PFSK-1 (cell line): ENCODE data around the gene COL24A1.

Experiments used
- FOXP2 ChIP-seq: optimal IDR thresholded peaks from 2 replicates; pipeline ENCODE3; 2011; ENCODE audit warnings: borderline replicate concordance, control low read depth, inconsistent platforms; ENCODE audit not compliant: insufficient read depth; ENCODE audit errors: extremely low read length, extremely low read depth
- POLR2AphosphoS5 ChIP-seq: IDR thresholded peaks from 2 replicates; pipeline ENCODE4 v1.6.1; 2012; ENCODE audit warnings: low read depth, mild to moderate bottlenecking, control low read depth, low read length, moderate library complexity
- SIN3A ChIP-seq: IDR thresholded peaks from 2 replicates; pipeline ENCODE4 v1.6.1; 2012; ENCODE audit warnings: mild to moderate bottlenecking, low read length, moderate library complexity, borderline replicate concordance; ENCODE audit not compliant: insufficient read depth
- TAF1 ChIP-seq: IDR thresholded peaks from 2 replicates; pipeline ENCODE4 v1.6.1; 2012; ENCODE audit warnings: low read length, control low read depth, borderline replicate concordance; ENCODE audit not compliant: insufficient read depth
- TF ChIP-seq, protein P1 (sequence below), 2 experiments: IDR thresholded peaks; 2 replicates each; pipeline versions ENCODE4 v1.6.1 to v1.8.0; 2011 to 2012; ENCODE audit warnings: low read depth in 2 of 2, low read length in 2 of 2, control low read depth in 1 of 2, inconsistent platforms in 1 of 2, mild to moderate bottlenecking in 1 of 2, moderate library complexity in 1 of 2; ENCODE audit not compliant: insufficient read depth in 1 of 2

Gene COL24A1

GRCh38 chr1:86035101-86035500 is 121.5 kb downstream of the COL24A1 start:
- TF ChIP-seq TAF1 (no peak), FOXP2 (no peak), POLR2AphosphoS5 (no peak), SIN3A (no peak)
- TF ChIP-seq, protein P1, sequence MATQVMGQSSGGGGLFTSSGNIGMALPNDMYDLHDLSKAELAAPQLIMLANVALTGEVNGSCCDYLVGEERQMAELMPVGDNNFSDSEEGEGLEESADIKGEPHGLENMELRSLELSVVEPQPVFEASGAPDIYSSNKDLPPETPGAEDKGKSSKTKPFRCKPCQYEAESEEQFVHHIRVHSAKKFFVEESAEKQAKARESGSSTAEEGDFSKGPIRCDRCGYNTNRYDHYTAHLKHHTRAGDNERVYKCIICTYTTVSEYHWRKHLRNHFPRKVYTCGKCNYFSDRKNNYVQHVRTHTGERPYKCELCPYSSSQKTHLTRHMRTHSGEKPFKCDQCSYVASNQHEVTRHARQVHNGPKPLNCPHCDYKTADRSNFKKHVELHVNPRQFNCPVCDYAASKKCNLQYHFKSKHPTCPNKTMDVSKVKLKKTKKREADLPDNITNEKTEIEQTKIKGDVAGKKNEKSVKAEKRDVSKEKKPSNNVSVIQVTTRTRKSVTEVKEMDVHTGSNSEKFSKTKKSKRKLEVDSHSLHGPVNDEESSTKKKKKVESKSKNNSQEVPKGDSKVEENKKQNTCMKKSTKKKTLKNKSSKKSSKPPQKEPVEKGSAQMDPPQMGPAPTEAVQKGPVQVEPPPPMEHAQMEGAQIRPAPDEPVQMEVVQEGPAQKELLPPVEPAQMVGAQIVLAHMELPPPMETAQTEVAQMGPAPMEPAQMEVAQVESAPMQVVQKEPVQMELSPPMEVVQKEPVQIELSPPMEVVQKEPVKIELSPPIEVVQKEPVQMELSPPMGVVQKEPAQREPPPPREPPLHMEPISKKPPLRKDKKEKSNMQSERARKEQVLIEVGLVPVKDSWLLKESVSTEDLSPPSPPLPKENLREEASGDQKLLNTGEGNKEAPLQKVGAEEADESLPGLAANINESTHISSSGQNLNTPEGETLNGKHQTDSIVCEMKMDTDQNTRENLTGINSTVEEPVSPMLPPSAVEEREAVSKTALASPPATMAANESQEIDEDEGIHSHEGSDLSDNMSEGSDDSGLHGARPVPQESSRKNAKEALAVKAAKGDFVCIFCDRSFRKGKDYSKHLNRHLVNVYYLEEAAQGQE (IDR thresholded peaks at IDR 0.05; ENCODE audit: insufficient read depth in 1 of 2, low read depth in 2 of 2, low read length in 2 of 2), result no peak

GRCh38 chr1:86030180-86030579 is 126.4 kb downstream of the COL24A1 start:
- no peak for TF ChIP-seq POLR2AphosphoS5
- TF ChIP-seq, protein P1 (IDR thresholded peaks at IDR 0.05; ENCODE audit: insufficient read depth in 1 of 2, low read depth in 2 of 2, low read length in 2 of 2), result no peak
- TF ChIP-seq FOXP2, result no peak
- no peak for TF ChIP-seq SIN3A
- no peak for TF ChIP-seq TAF1

DNA sequence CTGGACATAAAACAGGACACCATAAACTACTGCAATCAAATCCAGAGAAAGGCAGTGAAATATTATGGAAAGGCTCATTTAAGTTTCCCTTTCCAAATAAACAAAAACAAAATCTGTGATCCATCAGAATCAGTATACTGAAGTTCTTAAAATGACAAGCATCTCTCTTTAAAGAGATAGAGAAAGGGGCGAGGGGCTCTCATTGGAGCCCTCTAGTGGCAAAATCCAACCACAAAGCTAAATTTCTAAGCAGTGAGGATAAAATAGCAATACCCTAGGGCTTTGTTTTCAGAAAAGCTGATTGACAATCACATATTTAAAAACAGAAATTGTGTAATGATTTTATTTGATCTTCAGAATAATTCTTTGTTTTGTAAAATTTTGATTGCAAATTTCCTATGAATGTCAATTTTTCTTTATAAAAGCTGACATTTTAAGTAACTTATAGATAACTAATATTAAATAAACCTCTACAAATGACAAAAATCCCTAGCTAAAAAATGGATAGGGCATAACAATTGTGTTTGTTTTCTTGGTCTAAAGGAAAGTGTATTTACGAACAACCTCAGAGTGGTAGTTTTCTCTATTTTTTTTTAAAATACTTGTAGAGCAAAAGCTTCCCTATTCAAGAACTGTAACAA is 138.2 kb downstream of the COL24A1 start:
- TF ChIP-seq TAF1 (no peak), FOXP2 (no peak), POLR2AphosphoS5 (no peak)
- TF ChIP-seq, protein P1 (IDR thresholded peaks at IDR 0.05; ENCODE audit: insufficient read depth in 1 of 2, low read depth in 2 of 2, low read length in 2 of 2), result no peak

DNA sequence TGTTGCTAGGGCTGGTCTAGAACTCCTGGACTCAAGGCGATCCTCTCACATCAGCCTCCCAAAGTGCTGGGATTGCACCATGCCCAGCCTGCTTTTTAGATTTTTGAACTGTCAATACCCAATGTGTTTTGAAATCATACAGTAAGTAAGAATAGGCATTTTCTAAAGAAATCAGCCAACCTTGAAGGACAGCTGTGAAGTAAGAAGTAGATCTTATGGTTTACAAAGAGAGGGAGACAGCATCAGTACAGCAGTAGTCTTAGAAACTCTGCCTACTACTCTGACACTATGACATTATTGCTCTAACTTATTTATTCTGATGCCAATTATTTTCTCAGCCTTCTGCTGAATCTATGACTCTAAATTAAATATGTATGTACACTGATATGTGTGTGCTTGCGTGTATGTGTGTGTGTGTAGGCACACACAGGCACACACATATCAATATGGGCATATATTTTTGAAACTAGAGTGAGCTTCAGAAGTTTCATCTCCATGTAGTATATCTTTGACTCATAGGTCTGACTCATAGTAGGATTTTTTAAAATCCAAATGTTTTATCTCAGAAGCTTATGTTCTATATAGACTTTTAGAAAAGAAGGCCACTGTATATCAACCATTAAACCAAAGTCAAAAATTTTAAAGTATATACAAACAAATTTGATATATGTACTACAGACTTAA is 140.4 kb downstream of the COL24A1 start:
- TF ChIP-seq SIN3A (no peak), FOXP2 (no peak), TAF1 (no peak), POLR2AphosphoS5 (no peak)
- TF ChIP-seq, protein P1 (IDR thresholded peaks at IDR 0.05; ENCODE audit: insufficient read depth in 1 of 2, low read depth in 2 of 2, low read length in 2 of 2), result no peak
